ENCODE data around the gene CACNA1H. TPM values are rescaled to one million over a fixed set of nuclear protein-coding genes. Genes with fewer than 3 reads are reported as not detected.
"Not testable (repeated sequence)": the region's sequence is repeated elsewhere in the genome, so short reads cannot be mapped to it uniquely, and the experiment has no call there.

The CACNA1H gene
- total RNA-seq, 1 donor from 2014 or later, result 3.2 TPM

GRCh38 chr16:1230471-1231212 is 77.7 kb downstream of the CACNA1H start:
- peak; percentile 4 for DNase-seq
- intact Hi-C loops (cut with micrococcal nuclease), result not testable (repeated sequence)

GRCh38 chr16:1231301-1231700 is 78.4 kb downstream of the CACNA1H start:
- DNase-seq, result peak; percentile 12
- intact Hi-C loops (cut with micrococcal nuclease); ATAC-seq: not testable (repeated sequence)

More at GRCh38 chr16:1230471-1231212, 77.7 kb downstream of the CACNA1H start:
- ATAC-seq, result not testable (repeated sequence)

GRCh38 chr16:1232049-1232748 is 79.3 kb downstream of the CACNA1H start:
- DNase-seq; intact Hi-C loops (cut with micrococcal nuclease): not testable (repeated sequence)
- peak; percentile 52 for ATAC-seq

GRCh38 chr16:1236659-1237058 is 83.8 kb downstream of the CACNA1H start:
- DNase-seq; intact Hi-C loops (cut with micrococcal nuclease): not testable (repeated sequence)
- ATAC-seq, result peak; percentile 65

- intact Hi-C loops (cut with micrococcal nuclease), result no loop called here
- ATAC-seq (no peak), DNase-seq (peak; percentile 19)
Measured at GRCh38 chr16:1237990-1238389, 85.1 kb downstream of the CACNA1H start.

- ATAC-seq; DNase-seq; intact Hi-C loops (cut with micrococcal nuclease): not testable (repeated sequence)
Measured at GRCh38 chr16:1238909-1239308, 86.0 kb downstream of the CACNA1H start.

- ATAC-seq; intact Hi-C loops (cut with micrococcal nuclease): not testable (repeated sequence)
- peak; percentile 9 for DNase-seq
Measured at GRCh38 chr16:1239575-1239974, 86.7 kb downstream of the CACNA1H start.

- ATAC-seq; DNase-seq; intact Hi-C loops (cut with micrococcal nuclease): not testable (repeated sequence)
Measured at GRCh38 chr16:1240436-1240835, 87.5 kb downstream of the CACNA1H start, which contains the start of gene TPSAB1. TSS of gene TPSAB1 (plus strand) at chr16:1240705. CDS start at chr16:1240939, 234 bp downstream.

- peak; percentile 6 for DNase-seq
- intact Hi-C loops (cut with micrococcal nuclease); ATAC-seq: not testable (repeated sequence)
Measured at GRCh38 chr16:1241081-1241480, 88.2 kb downstream of the CACNA1H start.

GRCh38 chr16:1243363-1243762 is 90.5 kb downstream of the CACNA1H start:
- ATAC-seq; intact Hi-C loops (cut with micrococcal nuclease); DNase-seq: not testable (repeated sequence)

- DNase-seq; intact Hi-C loops (cut with micrococcal nuclease); ATAC-seq: not testable (repeated sequence)
Measured at GRCh38 chr16:1243907-1244850, 91.3 kb downstream of the CACNA1H start.

- intact Hi-C loops (cut with micrococcal nuclease), result no loop called here
- no peak for DNase-seq
- ATAC-seq, result no peak
Measured at GRCh38 chr16:1244881-1245280, 92.0 kb downstream of the CACNA1H start.

- ATAC-seq (no peak), DNase-seq (peak; percentile 4)
- intact Hi-C loops (cut with micrococcal nuclease), result no loop called here
Measured at GRCh38 chr16:1245452-1246020, 92.6 kb downstream of the CACNA1H start.

GRCh38 chr16:1247903-1248537 is 95.1 kb downstream of the CACNA1H start:
- ATAC-seq; intact Hi-C loops (cut with micrococcal nuclease): not testable (repeated sequence)
- peak; percentile 2 for DNase-seq

GRCh38 chr16:1249031-1249755 is 96.3 kb downstream of the CACNA1H start:
- ATAC-seq (peak; percentile 77), DNase-seq (peak; percentile 11)
- intact Hi-C loops (cut with micrococcal nuclease), result not testable (repeated sequence)

GRCh38 chr16:1253701-1254364 is 100.9 kb downstream of the CACNA1H start:
- intact Hi-C loops (cut with micrococcal nuclease); DNase-seq: not testable (repeated sequence)
- ATAC-seq, result peak; percentile 45

- intact Hi-C loops (cut with micrococcal nuclease); DNase-seq; ATAC-seq: not testable (repeated sequence)
Measured at GRCh38 chr16:1254821-1255220, 101.9 kb downstream of the CACNA1H start.

Measured in left ventricle myocardium superior (tissue), 1 donor.